OCI-LY3 (cell line): Measurements from ENCODE around the gene CXXC5.

ENCODE experiments used
- EZH2phosphoT487 ChIP-seq: fragments of 200-600 bp; shearing (Covaris generic); IDR thresholded peaks from 2 replicates; pipeline ENCODE4 v1.6.1; 2018; ENCODE audit warnings: antibody characterized with exemption, mixed run types, low read depth
- TF ChIP-seq, protein P1 (sequence below): fragments of 200-600, 300-600 bp; sonication (generic); IDR thresholded peaks from 2 replicates; pipeline ENCODE4 v1.5.1; 2014; ENCODE audit warnings: antibody characterized with exemption, low read length, low read depth

- TF ChIP-seq, protein P1, sequence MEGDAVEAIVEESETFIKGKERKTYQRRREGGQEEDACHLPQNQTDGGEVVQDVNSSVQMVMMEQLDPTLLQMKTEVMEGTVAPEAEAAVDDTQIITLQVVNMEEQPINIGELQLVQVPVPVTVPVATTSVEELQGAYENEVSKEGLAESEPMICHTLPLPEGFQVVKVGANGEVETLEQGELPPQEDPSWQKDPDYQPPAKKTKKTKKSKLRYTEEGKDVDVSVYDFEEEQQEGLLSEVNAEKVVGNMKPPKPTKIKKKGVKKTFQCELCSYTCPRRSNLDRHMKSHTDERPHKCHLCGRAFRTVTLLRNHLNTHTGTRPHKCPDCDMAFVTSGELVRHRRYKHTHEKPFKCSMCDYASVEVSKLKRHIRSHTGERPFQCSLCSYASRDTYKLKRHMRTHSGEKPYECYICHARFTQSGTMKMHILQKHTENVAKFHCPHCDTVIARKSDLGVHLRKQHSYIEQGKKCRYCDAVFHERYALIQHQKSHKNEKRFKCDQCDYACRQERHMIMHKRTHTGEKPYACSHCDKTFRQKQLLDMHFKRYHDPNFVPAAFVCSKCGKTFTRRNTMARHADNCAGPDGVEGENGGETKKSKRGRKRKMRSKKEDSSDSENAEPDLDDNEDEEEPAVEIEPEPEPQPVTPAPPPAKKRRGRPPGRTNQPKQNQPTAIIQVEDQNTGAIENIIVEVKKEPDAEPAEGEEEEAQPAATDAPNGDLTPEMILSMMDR, result no peak
- TF ChIP-seq EZH2phosphoT487, result no peak
These were observed 61.6 kb downstream of the CXXC5 start for GRCh38 chr5:139709582-139710318.
